Measurements from ENCODE around the gene RHBDL1.

DNA sequence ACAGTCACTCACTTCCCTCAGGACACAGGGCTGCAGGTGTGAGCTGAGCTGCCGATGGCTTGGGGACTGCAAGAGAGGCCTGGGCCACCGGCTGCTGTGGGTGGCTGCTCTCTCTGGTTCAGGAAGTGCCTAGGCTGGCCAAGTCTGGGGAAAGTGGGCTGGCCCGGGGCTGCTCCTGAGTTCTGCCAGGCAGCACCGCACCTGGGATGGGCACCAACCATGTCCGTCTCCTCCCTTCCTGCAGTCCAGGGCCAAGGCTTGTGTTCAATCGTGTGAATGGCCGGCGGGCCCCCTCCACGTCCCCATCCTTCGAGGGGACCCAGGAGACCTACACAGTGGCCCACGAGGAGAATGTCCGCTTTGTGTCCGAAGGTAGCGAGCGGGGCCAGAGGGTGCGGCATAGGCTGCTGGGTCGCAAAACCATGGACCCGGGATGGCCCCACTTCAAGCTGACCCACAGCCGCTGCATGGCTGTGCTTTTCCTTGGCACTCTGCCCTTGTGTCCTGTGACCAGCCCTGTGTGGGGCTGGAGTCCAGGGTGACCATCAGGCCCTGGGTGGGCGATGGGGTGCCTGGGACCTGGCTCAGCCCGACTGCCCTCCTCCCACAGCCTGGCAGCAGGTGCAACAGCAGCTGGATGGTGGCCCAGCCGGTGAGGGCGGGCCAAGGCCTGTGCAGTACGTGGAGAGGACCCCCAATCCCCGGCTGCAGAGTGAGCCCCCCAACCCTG is 28.1 kb upstream of the RHBDL1 start:
- no peak for TF ChIP-seq KLF1 (tag; IDR thresholded peaks at IDR 0.05)
- no peak for TF ChIP-seq TBL1XR1 (IDR thresholded peaks at IDR 0.05; ENCODE audit: low read length in 2 of 2)
- TF ChIP-seq THRA (IDR thresholded peaks at IDR 0.05), result no peak
- TF ChIP-seq POLR2A (conservative IDR thresholded peaks at IDR 0.05), result no peak

Data from K562 (cell line).